Heart left ventricle (tissue), 16 donors: ENCODE results near the gene PTBP3. TPM values are rescaled to one million over a fixed set of nuclear protein-coding genes. Genes with fewer than 3 reads are reported as not detected.
"Not testable (repeated sequence)": the region's sequence is repeated elsewhere in the genome, so short reads cannot be mapped to it uniquely, and the experiment has no call there.

Experiments
- ATAC-seq, 4 donors: fragments of 200-7000 bp; cut with Tn5 transposase; one replicate each; pipeline ENCODE4 v1.9.1; 2020 to 2022; ENCODE audit warnings: moderate library complexity in 4 of 4, mild to moderate bottlenecking in 3 of 4, moderate number of reproducible peaks in 1 of 4
- DNase-seq, 5 donors: peaks; one replicate each; pipeline ENCODE4 v3.0.0-alpha.2; 2020
- H3K27ac ChIP-seq, 12 donors: fragments of 200-600 bp; sonication (generic) in 4 of 12; one replicate each; pipeline versions ENCODE4 v1.5.0 to v1.8.0; 2016 to 2022; ENCODE audit warnings: mild to moderate bottlenecking in 2 of 12
- H3K27me3 ChIP-seq, 9 donors: fragments of 200-600 bp; sonication (generic) in 2 of 9; one replicate each; pipeline versions ENCODE4 v1.5.1 to v1.8.0; 2016 to 2022; ENCODE audit warnings: mild to moderate bottlenecking in 3 of 9
- H3K36me3 ChIP-seq, 9 donors: fragments of 200-600 bp; sonication (generic) in 2 of 9; one replicate each; pipeline versions ENCODE4 v1.5.0 to v1.8.0; 2018 to 2022; ENCODE audit warnings: mild to moderate bottlenecking in 2 of 9
- H3K4me1 ChIP-seq, 12 donors: fragments of 200-600 bp; sonication (generic) in 4 of 12; one replicate each; pipeline versions ENCODE4 v1.5.0 to v1.8.0; 2016 to 2022; ENCODE audit warnings: mild to moderate bottlenecking in 3 of 12
- H3K4me3 ChIP-seq, 12 donors: fragments of 200-600 bp; sonication (generic) in 4 of 12; one replicate each; pipeline versions ENCODE4 v1.5.0 to v1.8.0; 2017 to 2022; ENCODE audit warnings: mild to moderate bottlenecking in 9 of 12, moderate library complexity in 4 of 12
- H3K9me3 ChIP-seq, 12 donors: fragments of 200-600 bp; sonication (generic) in 4 of 12; one replicate each; pipeline versions ENCODE4 v1.5.0 to v1.8.0; 2016 to 2022; ENCODE audit warnings: mild to moderate bottlenecking in 1 of 12
- POLR2A ChIP-seq, 2 donors: fragments of 450-650 bp; IDR thresholded peaks; one replicate each; pipeline ENCODE4 v1.6.1; 2017; ENCODE audit warnings: antibody characterized with exemption in 2 of 2, mild to moderate bottlenecking in 2 of 2, moderate library complexity in 2 of 2
- WGBS, 4 donors: extraction: QIAGEN DNeasy Blood & Tissue Kit in 2 of 4; methylation state at CpG; one replicate each; pipeline versions ENCODE4 v1.1.5 to v1.1.7; 2013 to 2018; 5-methylcytosine and 5-hydroxymethylcytosine counted together
- intact Hi-C, 10 donors: fragments of 100-400 bp; cut with DNase I; formaldehyde crosslinking; loops; one replicate each; pipeline versions ENCODE4 v1.11.1 to v1.14.2; 2022
- polyA plus RNA-seq, 2 donors: library from polyadenylated mRNA; stranded (reverse); fragments of 200-250 nt; gene quantifications; one replicate each; pipeline ENCODE4 v1.2.3, GENCODE V29; 2013
- total RNA-seq, 9 donors: library from RNA; depleted of rRNA in 2 of 9; stranded (reverse); fragments of >200 nt in 2 of 9; fragmentation: NEBNext Ultra II Directional in 3 of 9; extraction: Animal tissue kit (Norgen Biotek cat#: 25700) in 3 of 9; gene quantifications; one replicate each; pipeline versions ENCODE4 v1.1.0 to v1.2.4, GENCODE V29; 2016 to 2023
- TF ChIP-seq, protein P1 (sequence below), 12 donors: fragments of 200-600 bp; sonication (generic) in 4 of 12; IDR thresholded peaks; one replicate each; pipeline versions ENCODE4 v1.5.0 to v1.8.0; 2018 to 2022; ENCODE audit warnings: antibody characterized with exemption in 12 of 12, mild to moderate bottlenecking in 5 of 12
- donor health status: ischemic (EF 13 %, LVEDD 7.1; RV severe dilation, severe dysfunction).
- donor health status: healthy with polysubstance abuse.
- donor health status: DM: no; HTN: yes; CAD: no.
- donor health status: DM: no; HTN: no; CAD: no.
- donor health status: ischemic (EF 25% LVEDD 6.9; RV normal size, moderate dysfunction).
- donor health status: ischemic (EF 25% LVEDD 5.7; RV mildly dilated, moderate dysfunction).
- donor health status: healthy.
- donor health status: DM: yes; HTN: yes; CAD: no.
- donor health status: ischemic (EF 35%, LVEDD 5.7; RV mildly dilated, moderate dysfunction).
- donor health status: nonischemic (EF 11% LVEDD 7.7; RV severe dilation, severe dysfunction).
- donor health status: DM: yes; HTN: yes; CAD: no.
- donor health status: PGD.
- donor health status: ischemic (EF 29% LVEDD 5.4; RV normal size, mild dysfunction).
- donor health status: nonischemic (EF 23%, LVEDD 6.1; RV moderate dilation, normal function).

PTBP3 gene
- total and polyA plus RNA-seq, 11 donors = 2.8 to 49.0 (median 13.7) TPM

GRCh38 chr9:112273876-112274275, 59.5 kb downstream of the PTBP3 start:
- Histone ChIP-seq H3K27me3 (no peaks in the 10 kb centered on the region), H3K4me1 (peaks cover 0 to 27% (median 7%) of the 10 kb centered on the region in 12 donors), H3K9me3 (no peaks in the 10 kb centered on the region), H3K36me3 (peaks cover 0 to 9% (median 0%) of the 10 kb centered on the region in 9 donors), H3K4me3 (no peak overlapping the region), H3K27ac (no peak overlapping the region)
- TF ChIP-seq, protein P1, sequence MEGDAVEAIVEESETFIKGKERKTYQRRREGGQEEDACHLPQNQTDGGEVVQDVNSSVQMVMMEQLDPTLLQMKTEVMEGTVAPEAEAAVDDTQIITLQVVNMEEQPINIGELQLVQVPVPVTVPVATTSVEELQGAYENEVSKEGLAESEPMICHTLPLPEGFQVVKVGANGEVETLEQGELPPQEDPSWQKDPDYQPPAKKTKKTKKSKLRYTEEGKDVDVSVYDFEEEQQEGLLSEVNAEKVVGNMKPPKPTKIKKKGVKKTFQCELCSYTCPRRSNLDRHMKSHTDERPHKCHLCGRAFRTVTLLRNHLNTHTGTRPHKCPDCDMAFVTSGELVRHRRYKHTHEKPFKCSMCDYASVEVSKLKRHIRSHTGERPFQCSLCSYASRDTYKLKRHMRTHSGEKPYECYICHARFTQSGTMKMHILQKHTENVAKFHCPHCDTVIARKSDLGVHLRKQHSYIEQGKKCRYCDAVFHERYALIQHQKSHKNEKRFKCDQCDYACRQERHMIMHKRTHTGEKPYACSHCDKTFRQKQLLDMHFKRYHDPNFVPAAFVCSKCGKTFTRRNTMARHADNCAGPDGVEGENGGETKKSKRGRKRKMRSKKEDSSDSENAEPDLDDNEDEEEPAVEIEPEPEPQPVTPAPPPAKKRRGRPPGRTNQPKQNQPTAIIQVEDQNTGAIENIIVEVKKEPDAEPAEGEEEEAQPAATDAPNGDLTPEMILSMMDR (IDR thresholded peaks at IDR 0.05) = no peak
- TF ChIP-seq POLR2A (IDR thresholded peaks at IDR 0.05) = no peak
- WGBS, 4 donors = 66 to 75% (median 71%) methylated on average over 3 of the region's 3 CpGs
- intact Hi-C loops = no loop called here
- no peak for ATAC-seq
- DNase-seq = no peak

- peaks cover 0 to 23% (median 13%) of the 10 kb centered on the region in 9 donors for H3K36me3 ChIP-seq
- H3K27ac ChIP-seq = no peak overlapping the region
- H3K9me3 ChIP-seq = no peaks in the 10 kb centered on the region
- WGBS, 4 donors = 90 to 99% (median 97%) methylated on average over 2 of the region's 2 CpGs
- peaks cover 0 to 26% (median 4%) of the 10 kb centered on the region in 12 donors for H3K4me1 ChIP-seq
- H3K27me3 ChIP-seq = no peaks in the 10 kb centered on the region
- no peak for DNase-seq
- no peak for TF ChIP-seq POLR2A (IDR thresholded peaks at IDR 0.05)
- TF ChIP-seq, protein P1 (IDR thresholded peaks at IDR 0.05) = no peak
- no peak overlapping the region for H3K4me3 ChIP-seq
- intact Hi-C loops = no loop called here
- no peak for ATAC-seq
Measured at GRCh38 chr9:112271466-112272098, 61.8 kb downstream of the PTBP3 start.

- TF ChIP-seq, protein P1 (IDR thresholded peaks at IDR 0.05) = no peak
- no peak for TF ChIP-seq POLR2A (IDR thresholded peaks at IDR 0.05)
- 83 to 99% (median 97%) methylated on average over 5 of the region's 5 CpGs for WGBS, 4 donors
- ATAC-seq (no peak), DNase-seq (no peak)
- Histone ChIP-seq H3K36me3 (peaks cover 0 to 41% (median 17%) of the 10 kb centered on the region in 9 donors), H3K9me3 (no peaks in the 10 kb centered on the region), H3K27ac (no peak overlapping the region), H3K4me3 (no peak overlapping the region), H3K27me3 (no peaks in the 10 kb centered on the region), H3K4me1 (peaks cover 0 to 15% (median under 1%) of the 10 kb centered on the region in 12 donors)
- intact Hi-C loops = loop anchor here in 1 of 10 donors (10.0 kb wide), 1 partner anchor 56 kb away; no protein-coding TSS in a partner anchor
Measured at GRCh38 chr9:112268413-112268812, 65.0 kb downstream of the PTBP3 start.

DNA sequence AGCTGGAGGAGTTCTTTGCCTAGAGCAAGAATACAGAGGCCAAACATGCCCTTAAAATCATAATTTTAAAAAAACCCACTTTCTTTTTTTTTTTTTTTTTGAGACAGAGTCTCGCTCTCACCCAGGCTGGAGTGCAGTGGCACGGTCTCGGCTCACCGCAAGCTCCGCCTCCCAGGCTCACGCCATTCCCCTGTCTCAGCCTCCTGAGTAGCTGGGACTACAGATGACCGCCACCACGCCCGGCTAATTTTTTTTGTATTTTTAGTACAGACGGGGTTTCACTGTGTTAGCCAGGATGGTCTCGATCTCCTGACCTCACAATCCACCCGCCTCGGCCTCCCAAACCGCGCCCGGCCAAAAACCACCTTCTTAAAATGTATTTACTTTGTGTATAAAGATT, 66.3 kb downstream of the PTBP3 start:
- peaks cover 0 to 11% (median 0%) of the 10 kb centered on the region in 12 donors for H3K4me1 ChIP-seq
- intact Hi-C loops = loop anchor here in 1 of 10 donors (10.0 kb wide), 1 partner anchor 58 kb away; no protein-coding TSS in a partner anchor
- not testable (repeated sequence) for H3K27me3 ChIP-seq, ATAC-seq, H3K27ac ChIP-seq, H3K4me3 ChIP-seq, H3K9me3 ChIP-seq, DNase-seq
- WGBS, 4 donors = 97 to 98% (median 97%) methylated on average over 16 of the region's 16 CpGs
- H3K36me3 ChIP-seq = peaks cover 0 to 48% (median 17%) of the 10 kb centered on the region in 9 donors
